Activated T-cell treated with anti-CD3 and anti-CD28 coated beads, Interleukin-2, amount 50 U/mL, for 72 hours (primary cell): ENCODE results near the gene MRNIP. TPM values are rescaled to one million over a fixed set of nuclear protein-coding genes. Genes with fewer than 3 reads are reported as not detected.

ENCODE experiments used
- ATAC-seq, 2 donors: fragments of 150-1000 bp; cut with Tn5 transposase; replicated peaks in 1 of 2; 2 replicates each; pipeline ENCODE4 v1.10.0; 2021; ENCODE audit warnings: moderate library complexity in 2 of 2, mild to moderate bottlenecking in 1 of 2
- DNase-seq, 2 donors: peaks; one replicate each; pipeline ENCODE4 v3.0.0; 2021 to 2022; ENCODE audit warnings: mixed read lengths in 1 of 2
- H3K27ac Mint-ChIP-seq: one replicate; pipeline ENCODE4 v1.8.0; 2022; ENCODE audit warnings: mild to moderate bottlenecking, moderate library complexity, mixed read lengths
- H3K27me3 Mint-ChIP-seq: one replicate; pipeline ENCODE4 v1.8.0; 2022; ENCODE audit warnings: low read depth, mixed read lengths
- H3K36me3 Mint-ChIP-seq, 2 donors: one replicate each; pipeline ENCODE4 v1.8.0; 2022; ENCODE audit warnings: mixed read lengths in 2 of 2, mild to moderate bottlenecking in 1 of 2; ENCODE audit not compliant: insufficient read depth in 2 of 2
- H3K4me1 Mint-ChIP-seq: one replicate; pipeline ENCODE4 v1.8.0; 2022; ENCODE audit warnings: low read depth, mixed read lengths
- H3K4me3 Mint-ChIP-seq, 2 donors: one replicate each; pipeline ENCODE4 v1.8.0; 2022; ENCODE audit warnings: mild to moderate bottlenecking in 2 of 2, mixed read lengths in 2 of 2, moderate library complexity in 2 of 2
- H3K9me3 Mint-ChIP-seq, 2 donors: one replicate each; pipeline ENCODE4 v1.8.0; 2022; ENCODE audit warnings: mixed read lengths in 2 of 2
- total RNA-seq, 2 donors: library from RNA; stranded (reverse); gene quantifications; one replicate each; pipeline ENCODE4 v1.2.3, GENCODE V29; 2022

Gene MRNIP
- total RNA-seq, 2 donors from 2014 or later = 26.4 to 33.3 TPM

DNA sequence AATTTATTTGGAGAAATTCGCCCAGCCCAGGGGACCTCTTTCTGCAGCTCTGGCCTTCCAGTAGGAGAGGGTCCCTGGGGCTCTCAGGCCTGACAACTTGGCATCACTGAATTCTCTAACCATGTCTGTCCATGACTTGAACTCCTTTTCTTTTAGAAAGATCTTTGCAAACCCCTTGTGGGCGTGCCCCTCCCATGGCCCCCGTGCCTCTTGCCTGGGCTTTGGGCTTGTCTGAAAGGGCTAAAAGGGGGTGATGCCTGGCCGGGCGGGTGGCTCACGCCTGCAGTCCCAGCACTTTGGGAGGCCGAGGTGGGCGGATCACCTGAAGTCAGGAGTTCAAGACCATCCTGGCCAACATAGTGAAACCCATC lies 41.2 kb downstream of the MRNIP start:
- Mint-ChIP-seq H3K4me3 (peak overlapping the region; percentile 63 to 82), H3K4me1 (peaks cover 34% of the 10 kb centered on the region), H3K36me3 (peaks cover 6 to 10% of the 10 kb centered on the region in 2 donors), H3K27me3 (no peaks in the 10 kb centered on the region), H3K27ac (no peak overlapping the region), H3K9me3 (no peaks in the 10 kb centered on the region)
- DNase-seq = no peak
- no peak for ATAC-seq

DNA sequence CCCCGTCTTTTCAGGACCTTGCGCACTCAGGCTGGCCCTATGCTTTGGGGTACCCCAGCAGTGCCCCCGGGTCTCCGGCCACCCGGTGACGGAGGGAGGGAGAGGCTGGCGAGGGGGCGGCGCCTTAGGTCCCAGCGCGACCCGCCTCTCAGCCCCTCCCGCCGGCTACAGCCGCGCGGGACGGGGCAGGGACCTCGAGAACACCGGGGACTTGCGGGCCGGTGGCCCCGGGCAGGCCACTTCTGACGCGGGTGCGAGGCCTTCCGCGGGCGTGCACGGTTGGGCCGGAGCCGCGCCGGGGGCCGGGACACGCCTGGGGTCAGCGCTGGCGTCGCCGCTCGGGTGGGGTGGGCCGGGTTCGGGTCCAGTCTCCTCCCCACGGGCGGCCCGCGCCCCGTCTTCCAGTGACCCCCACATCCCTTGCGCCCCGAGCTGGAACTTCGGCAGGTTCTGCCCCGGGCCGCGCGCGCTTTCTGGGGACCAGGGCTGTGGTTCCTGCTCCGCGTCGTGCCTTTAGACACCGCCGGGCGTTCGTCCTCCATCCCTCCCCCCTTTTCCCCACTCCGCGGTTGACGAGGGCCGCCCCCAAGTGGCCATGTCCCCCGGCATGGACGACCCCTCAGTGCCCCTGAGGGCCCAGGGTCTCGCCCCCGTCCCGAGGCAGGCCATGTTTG lies 41.7 kb downstream of the MRNIP start:
- DNase-seq (no peak), ATAC-seq (no peak)
- Mint-ChIP-seq H3K27ac (no peak overlapping the region), H3K9me3 (no peaks in the 10 kb centered on the region), H3K27me3 (no peaks in the 10 kb centered on the region), H3K4me3 (peak overlapping the region; percentile 63 to 82), H3K4me1 (peaks cover 28% of the 10 kb centered on the region), H3K36me3 (peaks cover 6% of the 10 kb centered on the region in 2 donors)

DNA sequence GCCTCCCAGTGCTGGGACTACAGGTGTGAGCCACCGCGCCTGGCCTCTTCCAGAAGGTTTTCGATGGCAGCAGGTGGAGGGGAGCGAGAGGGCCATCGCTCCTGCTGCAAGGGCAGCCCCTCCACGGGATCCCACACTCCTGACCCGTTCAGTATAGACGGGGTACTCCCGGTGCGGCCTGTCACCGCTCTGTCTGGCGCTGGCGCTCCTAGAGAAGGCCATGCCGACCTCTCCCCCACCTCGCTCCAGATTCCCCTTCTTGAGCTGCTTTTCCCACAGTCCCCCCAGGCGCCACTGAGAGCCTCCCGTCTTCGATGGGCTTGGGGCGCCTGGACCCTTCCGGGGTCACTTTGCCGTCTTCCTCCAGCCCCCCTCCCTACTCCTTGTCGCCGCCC lies 42.2 kb downstream of the MRNIP start:
- Mint-ChIP-seq H3K27me3 (no peaks in the 10 kb centered on the region), H3K9me3 (no peaks in the 10 kb centered on the region), H3K4me3 (peak overlapping the region in 1 of 2 donors; percentile 59), H3K27ac (no peak overlapping the region), H3K36me3 (peaks cover 4 to 6% of the 10 kb centered on the region in 2 donors), H3K4me1 (peaks cover 24% of the 10 kb centered on the region)
- no peak for DNase-seq
- ATAC-seq = no peak

DNA sequence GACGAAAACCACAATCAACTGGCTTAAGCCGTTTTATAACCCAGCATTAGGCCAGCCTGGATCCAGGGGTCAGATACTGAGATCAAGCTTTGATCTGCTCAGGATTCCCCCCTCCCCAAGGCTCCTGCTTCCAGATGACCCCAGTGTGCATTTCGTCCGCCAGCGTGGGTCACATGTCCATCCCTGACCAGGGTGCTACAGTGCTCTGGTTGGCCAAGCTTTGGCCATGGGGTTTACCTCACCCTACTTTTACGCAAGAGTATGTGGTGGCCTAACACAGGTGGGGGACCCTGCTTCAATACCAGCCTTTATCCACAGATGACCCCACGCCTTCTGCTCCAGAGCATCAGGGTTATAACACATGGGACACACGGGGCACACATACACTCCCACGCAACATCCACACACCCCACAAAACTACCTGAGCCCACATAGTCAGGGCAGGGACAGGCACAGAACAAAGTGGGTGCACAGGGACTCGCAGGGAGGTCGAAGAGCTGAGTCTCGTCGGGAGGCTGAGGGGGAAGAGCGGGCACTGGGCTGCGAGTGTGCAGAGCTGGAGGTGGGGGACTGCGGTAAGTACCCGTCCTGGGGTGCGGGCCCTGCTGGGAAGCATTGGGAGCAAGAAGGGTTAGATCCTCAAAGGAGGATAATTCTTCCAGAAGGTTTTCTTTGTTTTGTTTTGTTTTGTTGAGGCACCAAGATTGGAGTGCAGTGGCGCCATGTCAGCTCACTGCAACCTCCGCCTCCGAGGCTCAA lies 42.9 kb downstream of the MRNIP start:
- Mint-ChIP-seq H3K4me3 (peak overlapping the region; percentile 29 to 59), H3K9me3 (no peaks in the 10 kb centered on the region), H3K27ac (no peak overlapping the region), H3K36me3 (peaks cover 4 to 6% of the 10 kb centered on the region in 2 donors), H3K27me3 (no peaks in the 10 kb centered on the region), H3K4me1 (peaks cover 24% of the 10 kb centered on the region)
- no peak for ATAC-seq
- DNase-seq = no peak

DNA sequence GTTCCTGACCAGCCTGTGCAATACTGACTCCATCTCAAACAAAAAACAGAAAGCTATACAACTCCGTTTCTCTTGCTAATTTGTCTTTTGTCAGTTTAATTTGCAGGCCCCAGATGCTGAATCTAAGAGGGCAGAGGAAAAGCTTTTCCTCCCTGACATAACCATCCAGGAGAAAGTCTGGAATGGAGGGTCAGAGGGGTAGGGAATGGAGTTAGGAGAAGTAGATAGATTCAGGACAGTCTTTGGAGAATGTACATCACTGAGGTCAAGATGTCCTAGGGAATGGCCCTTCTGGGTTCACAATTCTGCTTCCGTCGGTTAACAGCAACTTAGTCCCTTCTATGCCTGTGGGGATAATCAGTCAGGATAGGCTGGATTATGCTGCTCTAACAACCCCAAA lies 44.5 kb downstream of the MRNIP start:
- no peaks in the 10 kb centered on the region for H3K9me3 Mint-ChIP-seq
- H3K4me1 Mint-ChIP-seq = peaks cover 12% of the 10 kb centered on the region
- no peak for DNase-seq
- ATAC-seq = no peak
- H3K4me3 Mint-ChIP-seq = no peak overlapping the region
- H3K27me3 Mint-ChIP-seq = no peaks in the 10 kb centered on the region
- peaks cover 4 to 6% of the 10 kb centered on the region in 2 donors for H3K36me3 Mint-ChIP-seq
- no peak overlapping the region for H3K27ac Mint-ChIP-seq

DNA sequence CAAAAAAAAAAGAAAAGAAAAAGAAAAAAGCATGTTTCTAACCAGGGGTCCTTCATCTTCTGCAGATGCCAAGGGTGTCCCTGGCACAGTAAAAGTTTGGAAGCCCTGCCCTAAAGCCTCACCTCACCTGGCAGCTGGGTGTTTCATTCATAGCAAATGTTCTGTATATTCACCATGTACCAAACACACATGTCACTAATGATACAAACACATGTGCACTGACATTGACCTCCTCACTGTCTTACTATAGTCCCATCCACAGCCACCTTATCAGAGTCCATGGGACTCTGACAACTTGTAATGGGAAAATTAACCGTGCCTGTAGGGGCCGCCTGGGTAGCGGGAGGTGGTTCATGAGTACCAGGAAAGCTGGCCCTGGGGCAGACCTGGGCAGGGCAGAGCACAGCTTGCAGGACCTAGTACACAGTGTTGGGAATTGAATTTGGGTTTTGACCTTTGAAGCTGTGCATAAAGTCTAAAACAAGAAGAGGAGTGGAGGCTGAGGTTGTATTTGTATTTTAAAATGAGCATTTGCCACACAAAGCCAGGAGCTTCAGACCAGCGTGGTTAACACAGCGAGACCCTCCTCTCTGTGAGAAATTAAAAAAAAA lies 45.5 kb downstream of the MRNIP start:
- H3K27ac Mint-ChIP-seq = no peak overlapping the region
- peaks cover 4 to 6% of the 10 kb centered on the region in 2 donors for H3K36me3 Mint-ChIP-seq
- peaks cover 9% of the 10 kb centered on the region for H3K4me1 Mint-ChIP-seq
- no peak overlapping the region for H3K4me3 Mint-ChIP-seq
- ATAC-seq = no peak
- H3K27me3 Mint-ChIP-seq = no peaks in the 10 kb centered on the region
- H3K9me3 Mint-ChIP-seq = no peaks in the 10 kb centered on the region
- no peak for DNase-seq

DNA sequence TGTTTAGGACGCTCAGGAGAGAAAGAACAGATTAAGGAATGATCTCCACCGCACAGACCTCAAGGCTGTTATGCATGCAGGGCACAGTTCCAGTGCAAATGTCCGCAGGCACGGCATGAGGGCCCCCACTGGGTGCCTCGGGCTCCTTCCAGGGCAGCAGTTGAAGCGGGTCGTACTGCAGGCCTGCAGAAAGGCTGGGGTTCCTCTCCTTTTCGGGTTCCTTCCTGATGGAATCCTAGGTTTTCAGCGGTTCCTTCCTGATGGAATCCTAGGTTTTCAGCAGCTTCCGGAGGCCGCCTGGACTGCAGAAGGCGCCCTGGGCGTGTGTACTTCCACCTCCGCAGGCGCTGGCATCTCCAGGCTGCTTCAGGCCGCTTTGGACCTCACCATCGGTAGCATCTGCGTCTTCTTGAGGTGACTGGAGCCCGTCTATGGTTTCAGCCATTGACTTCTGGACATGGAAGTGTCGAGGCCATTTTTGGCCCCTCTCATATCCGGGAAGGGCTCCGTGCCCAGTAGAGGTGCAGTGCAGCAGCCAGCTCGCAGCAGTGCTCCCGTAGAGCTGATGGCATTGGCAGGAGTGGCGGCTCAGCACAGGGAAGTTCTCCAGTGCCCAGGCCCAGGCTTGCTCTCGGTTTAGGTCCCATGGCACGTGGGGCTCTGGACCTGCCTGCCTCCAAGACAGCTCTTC lies 46.3 kb downstream of the MRNIP start:
- Mint-ChIP-seq H3K27me3 (no peaks in the 10 kb centered on the region), H3K27ac (no peak overlapping the region), H3K4me1 (peaks cover under 1% of the 10 kb centered on the region), H3K9me3 (no peaks in the 10 kb centered on the region), H3K4me3 (no peak overlapping the region), H3K36me3 (peaks cover 4 to 6% of the 10 kb centered on the region in 2 donors)
- ATAC-seq = no peak
- no peak for DNase-seq

DNA sequence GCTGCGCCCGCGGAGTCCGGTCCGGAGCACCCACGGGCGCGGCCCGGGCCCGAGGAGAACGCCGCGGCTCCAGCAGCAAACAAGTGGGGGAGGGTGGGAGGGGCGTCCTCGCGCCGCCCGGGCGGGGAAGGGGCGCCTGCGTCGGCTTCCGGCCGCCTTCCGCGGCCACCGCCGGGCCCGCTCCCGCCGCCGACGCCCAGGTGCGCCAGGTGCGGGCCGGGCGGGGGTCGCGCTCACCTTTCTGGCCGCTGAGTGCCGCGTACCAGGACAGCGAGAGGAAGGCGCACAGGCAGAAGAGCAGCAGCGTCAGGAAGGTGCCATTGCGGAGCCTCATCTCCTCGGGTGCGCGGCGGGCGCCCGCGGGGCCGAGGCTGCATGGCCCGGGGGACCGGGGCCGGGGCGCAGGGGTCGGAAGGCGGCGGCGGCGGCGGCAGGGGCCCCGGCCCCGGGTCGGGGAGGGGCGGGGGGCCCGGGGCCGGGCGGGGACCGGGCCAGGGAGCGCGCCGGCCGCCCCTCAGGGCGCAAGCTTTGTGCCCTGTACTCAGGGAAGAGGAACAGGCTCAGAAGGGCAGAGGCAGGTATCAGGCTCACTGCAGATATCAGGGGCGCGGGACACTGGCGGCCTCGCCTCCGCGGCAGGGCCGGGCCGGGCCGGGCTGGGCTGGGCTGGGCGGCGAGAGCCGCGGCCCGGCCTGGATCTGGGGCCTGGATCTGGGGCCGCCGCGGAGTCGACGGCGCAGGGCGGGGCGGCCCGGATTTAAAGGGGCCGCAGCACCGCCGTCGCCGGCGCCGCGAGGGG lies 52.2 kb downstream of the MRNIP start, which contains the start of gene MGAT4B:
TSS of gene MGAT4B (minus strand) at position 617 of the 799 bp plus-strand sequence. CDS start at position 334, 283 bp downstream.
- peaks cover under 1 to 4% of the 10 kb centered on the region in 2 donors for H3K36me3 Mint-ChIP-seq
- H3K4me3 Mint-ChIP-seq = peak within 1 kb of the TSS; percentile 94 to 95
- no peaks in the 10 kb centered on the region for H3K9me3 Mint-ChIP-seq
- DNase-seq = peak; percentile 71 to 84
- ATAC-seq = peak; percentile 76
- H3K27ac Mint-ChIP-seq = no peak within 1 kb of the TSS
- H3K27me3 Mint-ChIP-seq = no peaks in the 10 kb centered on the region
- H3K4me1 Mint-ChIP-seq = peaks cover 36% of the 10 kb centered on the region

DNA sequence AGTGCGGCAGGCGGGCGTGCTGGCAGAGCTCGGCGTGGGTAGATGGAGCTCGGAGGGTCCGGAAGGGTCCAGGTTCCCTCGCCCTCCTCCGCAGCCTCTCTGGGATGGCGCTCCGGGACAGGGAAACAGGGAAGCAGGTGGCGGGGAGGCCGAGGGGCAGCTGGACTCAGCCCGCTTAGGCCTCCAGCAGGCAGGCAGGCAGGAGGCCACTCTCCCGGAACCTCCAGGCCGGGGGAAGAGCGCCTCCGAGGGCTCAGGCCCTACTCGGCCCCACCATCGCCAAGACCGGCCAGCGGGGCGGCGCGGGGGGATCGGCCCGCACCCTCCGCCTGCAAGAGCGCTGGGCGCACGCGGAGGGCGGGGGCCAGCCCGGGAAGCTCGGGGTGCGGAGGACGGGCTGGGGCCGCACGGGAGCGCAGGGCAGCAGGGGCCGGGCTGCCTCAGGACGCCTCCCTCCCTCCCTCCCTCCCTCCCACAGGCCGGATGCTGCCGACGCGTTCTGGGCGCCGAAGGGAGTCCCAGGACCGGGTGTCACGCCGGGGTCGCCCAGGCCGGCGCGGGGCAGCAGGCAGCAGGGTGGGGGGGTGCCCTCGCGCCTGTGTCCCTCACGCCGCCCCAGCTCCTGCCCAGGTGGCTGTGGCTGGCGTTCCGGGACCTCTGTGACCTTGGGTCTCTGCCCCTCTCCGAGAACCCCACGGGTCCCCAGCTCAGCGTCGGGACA lies 52.9 kb downstream of the MRNIP start:
- peaks cover 0 to 4% of the 10 kb centered on the region in 2 donors for H3K36me3 Mint-ChIP-seq
- H3K4me3 Mint-ChIP-seq = peak overlapping the region; percentile 94 to 95
- peak overlapping the region; percentile 79 for H3K27ac Mint-ChIP-seq
- DNase-seq (peak; percentile 51 to 59), ATAC-seq (peak; percentile 9 to 30)
- H3K4me1 Mint-ChIP-seq = peaks cover 37% of the 10 kb centered on the region
- no peaks in the 10 kb centered on the region for H3K27me3 Mint-ChIP-seq
- H3K9me3 Mint-ChIP-seq = no peaks in the 10 kb centered on the region

DNA sequence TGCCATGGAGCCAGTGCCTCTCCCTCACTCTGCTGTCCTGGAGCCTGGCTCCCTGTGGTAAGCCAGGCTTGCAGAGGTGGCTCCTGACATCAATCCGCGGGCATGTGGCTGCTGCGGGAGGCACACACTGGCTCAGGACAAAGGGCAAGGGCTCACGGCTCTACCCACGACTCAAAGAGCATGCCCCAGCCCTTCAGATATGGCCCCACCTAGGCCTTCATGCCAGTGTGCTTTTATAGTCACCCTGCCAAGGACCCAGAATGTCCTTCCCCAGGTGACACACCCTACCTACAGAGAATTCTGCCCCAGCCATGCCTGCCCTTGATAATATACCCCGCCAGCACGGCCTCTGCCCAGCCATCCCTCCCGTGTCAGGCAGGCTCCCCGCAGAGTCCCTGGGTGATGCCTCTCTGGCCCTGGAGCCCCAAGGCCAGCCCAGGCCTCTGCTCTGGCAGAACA lies 53.5 kb downstream of the MRNIP start:
- H3K9me3 Mint-ChIP-seq = no peaks in the 10 kb centered on the region

DNA sequence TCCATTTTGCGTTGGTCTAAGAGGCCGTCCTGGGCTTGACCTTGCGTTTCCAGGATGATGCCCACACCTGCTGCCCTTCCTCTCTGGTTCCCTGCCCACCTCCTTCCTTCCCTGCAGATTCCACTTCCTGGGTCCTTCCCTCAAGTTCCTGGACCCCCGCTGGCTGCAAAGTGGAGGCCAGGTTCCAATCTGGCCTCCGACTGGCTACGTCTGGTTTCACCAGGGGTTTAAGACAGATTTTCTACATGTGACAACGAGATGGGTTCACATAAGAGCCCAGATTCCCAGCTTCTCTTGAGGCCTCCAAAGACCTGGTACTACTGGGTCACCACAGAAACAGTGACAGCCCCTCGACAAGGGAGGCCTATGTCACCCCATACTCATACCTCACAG lies 54.1 kb downstream of the MRNIP start:
- Mint-ChIP-seq H3K36me3 (peaks cover 0 to 4% of the 10 kb centered on the region in 2 donors), H3K4me1 (peaks cover 37% of the 10 kb centered on the region), H3K4me3 (peak overlapping the region; percentile 94 to 95), H3K9me3 (no peaks in the 10 kb centered on the region), H3K27ac (peak overlapping the region; percentile 63), H3K27me3 (no peaks in the 10 kb centered on the region)
- no peak for ATAC-seq
- DNase-seq = no peak

More for the DNA sequence above, 53.5 kb downstream of the MRNIP start:
- Mint-ChIP-seq H3K36me3 (peaks cover 0 to 4% of the 10 kb centered on the region in 2 donors), H3K27me3 (no peaks in the 10 kb centered on the region), H3K27ac (peak overlapping the region; percentile 79), H3K4me1 (peaks cover 37% of the 10 kb centered on the region), H3K4me3 (peak overlapping the region; percentile 94 to 95)
- DNase-seq (no peak), ATAC-seq (no peak)
